ENCODE results near the gene ASIC5.

Gene ASIC5

DNA sequence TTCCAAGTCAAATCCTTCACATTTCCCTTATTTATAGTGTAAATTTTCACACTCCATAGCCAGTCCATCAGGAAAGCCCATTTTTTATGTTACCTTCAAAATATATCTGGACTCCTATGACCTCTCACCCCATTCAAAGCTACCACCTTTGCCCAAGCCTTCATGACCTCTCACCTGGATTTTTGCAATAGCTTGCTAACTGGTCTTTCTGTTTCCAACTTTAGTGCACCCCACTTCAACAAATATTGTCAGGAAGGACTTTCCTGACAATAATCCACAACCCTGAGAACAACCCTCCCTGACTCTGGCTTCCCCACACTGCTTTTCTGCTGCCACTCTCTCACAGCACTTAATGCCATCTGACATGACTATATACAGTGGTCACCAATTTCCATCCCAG, 33.4 kb downstream of the ASIC5 start:
- H3K9me3 ChIP-seq (ENCODE audit: control insufficient read depth, insufficient read depth, low read depth, low read length) = no peaks in the 10 kb centered on the region
- no peak overlapping the region for H3K27ac ChIP-seq (ENCODE audit: low read depth, low read length)
- no peaks in the 10 kb centered on the region for H3K27me3 ChIP-seq (ENCODE audit: control insufficient read depth, insufficient read depth, low read length)
- no peaks in the 10 kb centered on the region for H3K4me1 ChIP-seq (ENCODE audit: control insufficient read depth, insufficient read depth, low read length)
- no peak overlapping the region for H3K9ac ChIP-seq (ENCODE audit: low read length)
- H3K36me3 ChIP-seq (ENCODE audit: control insufficient read depth, insufficient read depth, low read length) = no peaks in the 10 kb centered on the region
- H3K4me3 ChIP-seq (ENCODE audit: low read depth, low read length) = no peak overlapping the region

DNA sequence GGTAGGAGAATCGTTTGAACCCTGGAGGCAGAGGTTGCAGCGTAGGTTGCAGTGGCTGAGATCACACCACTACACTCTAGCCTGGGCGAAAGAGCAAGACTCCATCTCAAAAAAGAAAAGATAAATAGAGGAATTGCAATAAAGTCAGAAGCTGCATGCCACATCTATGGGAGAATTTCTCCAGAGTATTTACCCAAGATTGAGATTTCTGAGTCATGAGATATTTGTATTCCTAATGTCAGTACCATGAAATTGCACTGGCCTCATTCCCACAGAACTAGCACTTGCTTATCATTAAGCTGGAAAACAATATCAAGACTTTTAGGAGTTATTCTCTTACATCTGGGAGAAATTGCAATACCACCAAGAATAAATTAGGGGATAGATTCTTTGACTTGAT, 37.4 kb downstream of the ASIC5 start:
- Histone ChIP-seq H3K27me3 (ENCODE audit: control insufficient read depth, insufficient read depth, low read length) (no peaks in the 10 kb centered on the region), H3K9me3 (ENCODE audit: control insufficient read depth, insufficient read depth, low read depth, low read length) (no peaks in the 10 kb centered on the region), H3K9ac (ENCODE audit: low read length) (no peak overlapping the region), H3K4me1 (ENCODE audit: control insufficient read depth, insufficient read depth, low read length) (no peaks in the 10 kb centered on the region), H3K4me3 (ENCODE audit: low read depth, low read length) (no peak overlapping the region), H3K36me3 (ENCODE audit: control insufficient read depth, insufficient read depth, low read length) (no peaks in the 10 kb centered on the region), H3K27ac (ENCODE audit: low read depth, low read length) (no peak overlapping the region)

DNA sequence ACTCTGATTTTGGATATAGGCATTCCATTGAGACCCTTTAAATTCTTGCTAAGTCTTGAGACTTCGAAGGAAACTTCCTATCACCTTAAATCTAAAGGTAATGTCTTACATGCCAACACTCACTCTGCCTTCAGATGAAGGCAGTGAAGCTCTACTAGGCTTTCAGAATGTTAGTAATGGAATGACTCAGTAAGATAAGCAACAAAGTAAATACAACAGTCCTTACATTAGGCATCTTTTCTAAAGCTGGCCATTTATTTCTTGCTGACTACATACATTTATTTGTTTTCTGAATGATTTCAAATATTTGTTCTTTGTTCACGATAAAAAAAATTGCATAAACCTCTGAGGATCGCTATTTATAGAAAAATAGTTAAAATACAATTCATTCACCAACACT, 43.5 kb downstream of the ASIC5 start:
- no peaks in the 10 kb centered on the region for H3K27me3 ChIP-seq (ENCODE audit: control insufficient read depth, insufficient read depth, low read length)
- H3K27ac ChIP-seq (ENCODE audit: low read depth, low read length) = no peak overlapping the region
- H3K36me3 ChIP-seq (ENCODE audit: control insufficient read depth, insufficient read depth, low read length) = no peaks in the 10 kb centered on the region
- no peak overlapping the region for H3K9ac ChIP-seq (ENCODE audit: low read length)
- H3K4me3 ChIP-seq (ENCODE audit: low read depth, low read length) = no peak overlapping the region
- H3K4me1 ChIP-seq (ENCODE audit: control insufficient read depth, insufficient read depth, low read length) = peaks cover 4% of the 10 kb centered on the region; the same call in 1 of the 2 replicates
- no peaks in the 10 kb centered on the region for H3K9me3 ChIP-seq (ENCODE audit: control insufficient read depth, insufficient read depth, low read depth, low read length)

DNA sequence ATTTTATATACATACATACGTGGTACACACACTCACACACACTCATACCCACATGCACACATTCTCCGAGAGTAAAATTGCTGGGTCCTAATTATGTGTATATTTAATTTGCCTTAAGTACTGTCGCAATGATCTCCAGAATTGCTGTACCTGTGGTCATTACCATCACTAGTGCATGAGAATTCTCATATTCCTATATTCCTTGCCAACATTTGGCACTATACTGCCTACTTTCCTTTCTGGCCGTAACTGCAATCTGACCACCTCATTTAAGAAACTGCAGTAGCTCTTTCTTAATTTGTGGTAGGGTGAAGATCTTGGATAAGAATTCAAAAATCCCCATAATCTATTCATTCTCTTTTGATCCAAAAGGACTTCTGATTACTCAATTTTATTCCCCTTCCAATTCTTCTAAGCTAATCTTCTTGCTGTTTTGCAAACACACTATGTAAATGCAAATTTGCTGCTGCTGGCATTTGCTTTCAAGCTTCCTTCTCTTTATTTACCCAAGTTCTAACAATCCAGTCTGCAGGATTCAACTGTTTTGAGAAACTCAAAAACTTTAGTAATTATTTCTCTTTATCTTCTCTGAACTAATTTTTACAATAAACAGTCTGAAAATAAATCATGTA, 45.1 kb downstream of the ASIC5 start:
- Histone ChIP-seq H3K27me3 (ENCODE audit: control insufficient read depth, insufficient read depth, low read length) (no peaks in the 10 kb centered on the region), H3K36me3 (ENCODE audit: control insufficient read depth, insufficient read depth, low read length) (no peaks in the 10 kb centered on the region), H3K4me3 (ENCODE audit: low read depth, low read length) (no peak overlapping the region), H3K4me1 (ENCODE audit: control insufficient read depth, insufficient read depth, low read length) (peaks cover 4% of the 10 kb centered on the region; the same call in 1 of the 2 replicates), H3K27ac (ENCODE audit: low read depth, low read length) (no peak overlapping the region), H3K9ac (ENCODE audit: low read length) (no peak overlapping the region), H3K9me3 (ENCODE audit: control insufficient read depth, insufficient read depth, low read depth, low read length) (no peaks in the 10 kb centered on the region)

DNA sequence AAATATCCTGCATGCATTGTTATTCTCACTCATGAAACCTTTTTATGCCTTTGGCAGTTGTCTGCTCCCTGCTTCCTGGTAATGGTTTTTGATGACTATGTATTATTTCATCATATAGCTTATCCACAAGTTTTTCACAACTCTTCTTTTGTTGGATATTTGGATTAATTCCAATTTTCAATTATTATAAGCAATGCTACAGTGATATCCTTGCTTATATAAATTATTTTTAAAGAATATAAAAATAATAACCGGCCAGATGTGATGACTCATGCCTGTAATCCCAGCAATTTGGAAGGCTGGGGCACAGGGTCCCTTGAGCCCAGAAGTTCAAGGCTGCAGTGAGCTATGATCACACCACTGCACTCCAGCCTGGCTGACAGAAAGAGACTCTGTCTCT, 47.0 kb downstream of the ASIC5 start:
- no peak overlapping the region for H3K4me3 ChIP-seq (ENCODE audit: low read depth, low read length)
- no peaks in the 10 kb centered on the region for H3K27me3 ChIP-seq (ENCODE audit: control insufficient read depth, insufficient read depth, low read length)
- H3K4me1 ChIP-seq (ENCODE audit: control insufficient read depth, insufficient read depth, low read length) = peaks cover 4% of the 10 kb centered on the region; the same call in 1 of the 2 replicates
- H3K9ac ChIP-seq (ENCODE audit: low read length) = no peak overlapping the region
- H3K36me3 ChIP-seq (ENCODE audit: control insufficient read depth, insufficient read depth, low read length) = no peaks in the 10 kb centered on the region
- no peak overlapping the region for H3K27ac ChIP-seq (ENCODE audit: low read depth, low read length)
- no peaks in the 10 kb centered on the region for H3K9me3 ChIP-seq (ENCODE audit: control insufficient read depth, insufficient read depth, low read depth, low read length)

DNA sequence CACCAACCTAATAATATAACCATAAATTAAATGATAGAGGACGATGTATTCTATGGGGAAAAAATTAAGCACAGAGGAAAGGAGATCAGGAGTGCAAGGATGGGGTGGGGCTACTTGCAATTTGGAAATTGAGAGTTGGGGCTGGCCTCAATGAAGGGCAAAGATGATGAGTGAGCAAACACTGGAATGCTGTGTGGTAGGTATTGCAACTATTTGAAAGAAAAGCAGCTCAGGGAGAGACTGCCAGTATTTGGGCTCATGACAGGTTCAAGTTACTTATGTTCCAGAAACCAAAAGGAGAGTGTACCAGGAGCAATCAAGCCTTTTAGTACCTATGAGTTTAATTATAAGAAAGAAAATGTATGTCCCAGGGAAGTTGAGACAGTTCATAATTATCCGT, 47.4 kb downstream of the ASIC5 start:
- Histone ChIP-seq H3K4me1 (ENCODE audit: control insufficient read depth, insufficient read depth, low read length) (peaks cover 4% of the 10 kb centered on the region; the same call in 1 of the 2 replicates), H3K27me3 (ENCODE audit: control insufficient read depth, insufficient read depth, low read length) (no peaks in the 10 kb centered on the region), H3K36me3 (ENCODE audit: control insufficient read depth, insufficient read depth, low read length) (no peaks in the 10 kb centered on the region)

DNA sequence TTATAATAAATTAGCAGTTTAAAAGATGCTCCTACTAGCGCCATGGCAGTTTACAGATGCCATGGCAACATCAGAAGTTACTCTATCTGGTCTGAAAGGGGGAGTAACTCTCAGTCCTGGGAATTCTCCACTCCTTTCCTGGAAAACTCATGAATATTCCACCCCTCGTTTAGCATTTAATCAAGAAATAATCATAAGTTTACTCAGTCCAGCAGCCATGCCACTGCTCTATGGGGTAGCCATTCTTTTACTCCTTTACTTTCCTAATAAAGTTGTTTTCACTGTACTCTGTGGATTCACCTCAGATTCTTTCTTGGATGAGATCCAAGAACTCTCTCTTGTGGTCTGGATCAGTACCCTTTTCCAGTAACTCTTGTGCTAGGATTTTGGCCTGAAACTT, 55.0 kb downstream of the ASIC5 start:
- Histone ChIP-seq H3K36me3 (ENCODE audit: control insufficient read depth, insufficient read depth, low read length) (no peaks in the 10 kb centered on the region), H3K27ac (ENCODE audit: low read depth, low read length) (no peak overlapping the region), H3K9me3 (ENCODE audit: control insufficient read depth, insufficient read depth, low read depth, low read length) (no peaks in the 10 kb centered on the region), H3K4me1 (ENCODE audit: control insufficient read depth, insufficient read depth, low read length) (no peaks in the 10 kb centered on the region), H3K27me3 (ENCODE audit: control insufficient read depth, insufficient read depth, low read length) (no peaks in the 10 kb centered on the region), H3K4me3 (ENCODE audit: low read depth, low read length) (no peak overlapping the region), H3K9ac (ENCODE audit: low read length) (no peak overlapping the region)

More for the DNA sequence above, 47.4 kb downstream of the ASIC5 start:
- Histone ChIP-seq H3K9me3 (ENCODE audit: control insufficient read depth, insufficient read depth, low read depth, low read length) (no peaks in the 10 kb centered on the region), H3K4me3 (ENCODE audit: low read depth, low read length) (no peak overlapping the region), H3K27ac (ENCODE audit: low read depth, low read length) (no peak overlapping the region), H3K9ac (ENCODE audit: low read length) (no peak overlapping the region)

DNA sequence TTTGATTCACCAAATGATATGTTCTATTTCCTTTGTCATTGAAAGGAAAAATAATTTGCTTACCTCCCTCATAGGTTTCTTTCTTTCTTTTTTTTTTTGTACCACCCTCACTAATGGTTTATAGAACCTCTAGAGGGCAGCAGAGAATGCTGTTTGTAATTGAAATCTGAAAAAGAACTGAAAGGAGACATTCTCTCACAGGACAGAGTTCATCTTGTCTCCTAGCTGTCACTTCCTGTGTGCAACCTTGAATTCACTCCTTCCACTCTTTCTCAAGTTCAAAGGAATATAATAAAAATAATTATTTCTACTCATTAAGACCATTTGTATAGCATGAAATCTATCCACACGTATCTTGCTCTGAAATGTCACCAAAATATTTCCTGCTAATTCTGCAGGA, 56.2 kb downstream of the ASIC5 start:
- Histone ChIP-seq H3K4me1 (ENCODE audit: control insufficient read depth, insufficient read depth, low read length) (no peaks in the 10 kb centered on the region), H3K36me3 (ENCODE audit: control insufficient read depth, insufficient read depth, low read length) (no peaks in the 10 kb centered on the region), H3K4me3 (ENCODE audit: low read depth, low read length) (no peak overlapping the region), H3K9ac (ENCODE audit: low read length) (no peak overlapping the region), H3K27ac (ENCODE audit: low read depth, low read length) (no peak overlapping the region), H3K9me3 (ENCODE audit: control insufficient read depth, insufficient read depth, low read depth, low read length) (no peaks in the 10 kb centered on the region), H3K27me3 (ENCODE audit: control insufficient read depth, insufficient read depth, low read length) (no peaks in the 10 kb centered on the region)

DNA sequence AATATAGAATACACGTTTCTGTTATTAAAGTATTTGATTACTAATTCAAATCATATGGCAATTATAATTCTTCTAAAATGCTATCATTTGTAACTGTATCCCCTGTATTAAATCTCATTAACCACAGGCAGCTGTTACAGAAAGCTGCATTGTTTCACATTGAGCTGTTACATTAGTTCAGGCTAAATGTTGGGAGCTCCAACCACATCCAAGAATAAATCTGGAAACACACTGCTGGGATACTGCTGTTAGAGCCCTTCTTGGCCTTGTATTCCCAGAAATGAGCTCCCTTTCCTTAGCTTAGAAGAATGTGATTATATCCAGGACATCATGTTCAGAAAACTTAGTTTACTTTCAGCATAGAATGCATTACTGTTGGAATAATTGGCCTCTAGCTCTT, 59.1 kb downstream of the ASIC5 start:
- no peaks in the 10 kb centered on the region for H3K27me3 ChIP-seq (ENCODE audit: control insufficient read depth, insufficient read depth, low read length)
- H3K36me3 ChIP-seq (ENCODE audit: control insufficient read depth, insufficient read depth, low read length) = no peaks in the 10 kb centered on the region
- no peaks in the 10 kb centered on the region for H3K9me3 ChIP-seq (ENCODE audit: control insufficient read depth, insufficient read depth, low read depth, low read length)
- H3K9ac ChIP-seq (ENCODE audit: low read length) = no peak overlapping the region
- no peaks in the 10 kb centered on the region for H3K4me1 ChIP-seq (ENCODE audit: control insufficient read depth, insufficient read depth, low read length)
- no peak overlapping the region for H3K27ac ChIP-seq (ENCODE audit: low read depth, low read length)
- no peak overlapping the region for H3K4me3 ChIP-seq (ENCODE audit: low read depth, low read length)

DNA sequence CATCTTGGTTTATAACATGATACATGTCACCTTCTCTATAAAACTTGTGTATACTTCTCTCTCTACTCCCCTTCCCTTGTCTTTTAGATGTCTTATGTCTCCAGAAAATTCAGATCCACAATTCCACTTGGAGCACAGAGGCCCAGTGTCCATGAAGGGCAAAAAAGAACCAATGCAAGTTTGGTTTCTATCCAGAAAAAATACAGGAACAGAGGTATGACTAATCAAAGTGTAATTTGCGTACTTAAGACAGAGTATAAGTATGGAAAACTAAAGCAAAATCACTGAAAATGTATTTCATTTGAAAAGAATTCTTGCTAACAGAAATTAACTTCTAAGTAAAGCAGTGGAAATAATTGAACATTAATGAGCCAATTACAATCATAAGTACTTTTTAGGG, 61.1 kb downstream of the ASIC5 start:
- no peaks in the 10 kb centered on the region for H3K4me1 ChIP-seq (ENCODE audit: control insufficient read depth, insufficient read depth, low read length)
- no peaks in the 10 kb centered on the region for H3K36me3 ChIP-seq (ENCODE audit: control insufficient read depth, insufficient read depth, low read length)
- H3K9me3 ChIP-seq (ENCODE audit: control insufficient read depth, insufficient read depth, low read depth, low read length) = no peaks in the 10 kb centered on the region
- no peak overlapping the region for H3K4me3 ChIP-seq (ENCODE audit: low read depth, low read length)
- H3K9ac ChIP-seq (ENCODE audit: low read length) = no peak overlapping the region
- H3K27me3 ChIP-seq (ENCODE audit: control insufficient read depth, insufficient read depth, low read length) = no peaks in the 10 kb centered on the region
- no peak overlapping the region for H3K27ac ChIP-seq (ENCODE audit: low read depth, low read length)

DNA sequence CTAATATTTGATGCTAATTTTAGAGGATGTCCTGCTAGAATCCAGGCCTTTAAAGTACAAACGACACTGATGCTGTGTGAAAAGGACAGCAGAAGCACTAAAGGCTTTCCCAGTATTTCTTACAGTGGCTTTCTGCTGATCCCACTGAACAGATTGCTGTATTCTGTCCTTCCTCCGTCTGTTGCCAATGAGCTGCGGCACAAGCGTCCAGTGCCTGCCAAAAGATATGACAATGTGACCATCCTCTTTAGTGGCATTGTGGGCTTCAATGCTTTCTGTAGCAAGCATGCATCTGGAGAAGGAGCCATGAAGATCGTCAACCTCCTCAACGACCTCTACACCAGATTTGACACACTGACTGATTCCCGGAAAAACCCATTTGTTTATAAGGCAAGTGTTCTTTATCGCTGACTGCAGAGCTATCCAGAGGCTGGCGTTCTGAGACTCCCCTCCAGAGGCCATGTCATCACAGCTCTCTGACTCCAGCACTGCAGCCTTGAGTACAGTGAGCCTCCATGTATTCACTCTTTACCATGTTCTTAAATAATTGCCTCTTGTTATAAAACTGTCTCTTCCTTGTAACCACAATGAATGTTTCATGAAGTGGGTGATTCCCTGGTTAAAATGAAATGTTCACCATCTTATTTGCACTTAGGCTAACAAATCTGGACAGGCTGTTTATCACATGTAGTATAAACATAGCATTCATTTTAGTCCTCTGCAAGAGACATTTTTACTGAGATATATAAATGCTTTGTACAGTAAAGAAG, 63.7 kb downstream of the ASIC5 start:
- Histone ChIP-seq H3K36me3 (ENCODE audit: control insufficient read depth, insufficient read depth, low read length) (no peaks in the 10 kb centered on the region), H3K9ac (ENCODE audit: low read length) (no peak overlapping the region), H3K4me1 (ENCODE audit: control insufficient read depth, insufficient read depth, low read length) (no peaks in the 10 kb centered on the region), H3K27me3 (ENCODE audit: control insufficient read depth, insufficient read depth, low read length) (no peaks in the 10 kb centered on the region), H3K27ac (ENCODE audit: low read depth, low read length) (no peak overlapping the region), H3K9me3 (ENCODE audit: control insufficient read depth, insufficient read depth, low read depth, low read length) (no peaks in the 10 kb centered on the region), H3K4me3 (ENCODE audit: low read depth, low read length) (no peak overlapping the region)

All from HUES6 (cell line).